ENCODE measurements around the gene COG2. TPM values are rescaled to one million over a fixed set of nuclear protein-coding genes. Genes with fewer than 3 reads are reported as not detected.

COG2 gene
- total RNA-seq, 4 donors from 2014 or later, result 16.6 to 27.3 (median 20.5) TPM

GRCh38 chr1:230618537-230618936 is 23.7 kb upstream of the COG2 start:
- Histone ChIP-seq H3K27me3 (no peaks in the 10 kb centered on the region), H3K27ac (no peak overlapping the region), H3K9me3 (no peaks in the 10 kb centered on the region), H3K4me3 (no peak overlapping the region), H3K4me1 (no peaks in the 10 kb centered on the region), H3K36me3 (no peaks in the 10 kb centered on the region)
- DNase-seq (ENCODE audit: low spot score in 2 of 2), result no peak
- WGBS, 2 donors, result 89 to 91% methylated on average over 2 of the region's 2 CpGs
- no peak for TF ChIP-seq EP300 (IDR thresholded peaks at IDR 0.05)
- TF ChIP-seq POLR2A (IDR thresholded peaks at IDR 0.05), result no peak
- no peak for TF ChIP-seq CTCF (IDR thresholded peaks at IDR 0.05)

DNA sequence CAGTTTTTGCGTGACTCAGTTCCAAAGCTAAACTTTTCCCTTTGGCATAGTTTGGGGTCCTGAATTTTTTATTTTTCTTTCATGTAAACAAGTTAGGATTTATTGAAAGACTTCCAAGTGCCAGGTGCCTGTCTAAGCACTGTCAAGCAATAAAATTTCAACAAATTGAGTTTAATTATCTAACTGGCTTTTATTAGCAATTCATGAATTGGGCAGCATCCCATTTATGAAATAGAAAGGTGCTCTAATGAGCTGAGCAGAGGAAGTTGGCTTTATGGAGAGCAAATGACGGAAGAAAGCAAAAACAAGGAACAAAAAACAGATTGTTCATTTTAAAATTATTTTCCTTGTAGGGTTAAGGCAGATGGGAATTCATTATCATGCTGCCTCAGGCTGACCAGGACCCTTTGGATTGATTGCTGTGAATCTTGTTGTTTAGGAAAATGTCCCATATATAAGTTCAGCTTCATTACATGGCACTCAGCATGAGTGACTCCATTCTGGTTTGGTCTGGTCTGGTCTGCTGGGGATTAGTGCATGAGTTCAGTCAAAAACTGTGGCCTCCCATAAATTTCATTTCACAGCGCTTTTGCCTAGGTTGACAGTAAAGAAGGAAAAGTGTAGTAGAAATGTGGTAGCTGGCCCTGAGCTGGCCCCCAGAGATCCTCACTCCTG is 21.5 kb upstream of the COG2 start:
- no peaks in the 10 kb centered on the region for H3K27me3 ChIP-seq
- no peak for TF ChIP-seq EP300 (IDR thresholded peaks at IDR 0.05)
- TF ChIP-seq POLR2A (IDR thresholded peaks at IDR 0.05), result no peak
- TF ChIP-seq CTCF (IDR thresholded peaks at IDR 0.05), result no peak
- H3K36me3 ChIP-seq, result no peaks in the 10 kb centered on the region
- no peaks in the 10 kb centered on the region for H3K4me1 ChIP-seq
- no peaks in the 10 kb centered on the region for H3K9me3 ChIP-seq
- no peak overlapping the region for H3K4me3 ChIP-seq
- WGBS, 2 donors, result 75 to 76% methylated on average over 3 of the region's 3 CpGs
- H3K27ac ChIP-seq, result no peak overlapping the region
- DNase-seq (ENCODE audit: low spot score in 2 of 2), result no peak

DNA sequence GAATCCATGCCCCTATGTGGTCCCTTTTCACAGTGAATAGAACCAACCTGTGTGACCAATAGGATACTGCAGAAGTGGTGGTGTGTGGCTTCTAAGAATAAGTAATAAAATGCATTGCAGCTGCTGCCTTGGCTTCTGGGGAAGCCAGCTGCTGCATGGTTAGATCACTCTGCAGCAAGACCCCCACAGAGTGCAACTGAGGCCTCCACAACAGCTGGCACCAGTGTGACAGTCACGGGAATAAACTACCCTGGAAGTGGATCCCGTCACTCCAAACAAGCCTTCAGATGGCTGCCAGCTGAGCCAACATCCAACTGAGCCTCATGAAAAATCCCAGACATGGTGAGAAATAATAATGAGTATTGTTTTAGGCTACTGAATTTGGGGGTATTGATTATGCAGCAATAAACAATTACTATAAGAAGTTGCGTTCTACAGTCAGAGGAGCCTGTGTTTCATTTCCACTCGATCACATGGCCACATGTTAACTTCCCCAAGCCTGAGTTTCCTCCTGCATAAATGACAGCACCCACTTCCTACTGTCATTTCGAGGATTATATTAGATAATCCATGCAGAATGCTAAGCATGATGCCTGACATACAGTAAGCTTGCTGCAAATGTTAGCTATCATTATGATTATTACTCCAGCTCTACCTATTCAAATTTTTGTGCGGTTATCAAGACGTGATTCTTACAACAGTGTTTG is 20.8 kb upstream of the COG2 start:
- no peak overlapping the region for H3K4me3 ChIP-seq
- DNase-seq (ENCODE audit: low spot score in 2 of 2), result no peak
- 75 to 80% methylated on average over 7 of the region's 7 CpGs for WGBS, 2 donors
- no peaks in the 10 kb centered on the region for H3K36me3 ChIP-seq
- H3K27ac ChIP-seq, result no peak overlapping the region
- no peak for TF ChIP-seq CTCF (IDR thresholded peaks at IDR 0.05)
- TF ChIP-seq POLR2A (IDR thresholded peaks at IDR 0.05), result no peak
- TF ChIP-seq EP300 (IDR thresholded peaks at IDR 0.05), result no peak
- no peaks in the 10 kb centered on the region for H3K27me3 ChIP-seq
- H3K4me1 ChIP-seq, result no peaks in the 10 kb centered on the region
- no peaks in the 10 kb centered on the region for H3K9me3 ChIP-seq

GRCh38 chr1:230622151-230622550 is 20.1 kb upstream of the COG2 start:
- no peaks in the 10 kb centered on the region for H3K27me3 ChIP-seq
- no peak overlapping the region for H3K27ac ChIP-seq
- WGBS, 2 donors, result 85 to 86% methylated on average over 4 of the region's 4 CpGs
- no peak overlapping the region for H3K4me3 ChIP-seq
- no peaks in the 10 kb centered on the region for H3K36me3 ChIP-seq
- TF ChIP-seq CTCF (IDR thresholded peaks at IDR 0.05) (no peak), EP300 (IDR thresholded peaks at IDR 0.05) (no peak), POLR2A (IDR thresholded peaks at IDR 0.05) (no peak)
- H3K4me1 ChIP-seq, result no peaks in the 10 kb centered on the region
- H3K9me3 ChIP-seq, result no peaks in the 10 kb centered on the region
- no peak for DNase-seq (ENCODE audit: low spot score in 2 of 2)

DNA sequence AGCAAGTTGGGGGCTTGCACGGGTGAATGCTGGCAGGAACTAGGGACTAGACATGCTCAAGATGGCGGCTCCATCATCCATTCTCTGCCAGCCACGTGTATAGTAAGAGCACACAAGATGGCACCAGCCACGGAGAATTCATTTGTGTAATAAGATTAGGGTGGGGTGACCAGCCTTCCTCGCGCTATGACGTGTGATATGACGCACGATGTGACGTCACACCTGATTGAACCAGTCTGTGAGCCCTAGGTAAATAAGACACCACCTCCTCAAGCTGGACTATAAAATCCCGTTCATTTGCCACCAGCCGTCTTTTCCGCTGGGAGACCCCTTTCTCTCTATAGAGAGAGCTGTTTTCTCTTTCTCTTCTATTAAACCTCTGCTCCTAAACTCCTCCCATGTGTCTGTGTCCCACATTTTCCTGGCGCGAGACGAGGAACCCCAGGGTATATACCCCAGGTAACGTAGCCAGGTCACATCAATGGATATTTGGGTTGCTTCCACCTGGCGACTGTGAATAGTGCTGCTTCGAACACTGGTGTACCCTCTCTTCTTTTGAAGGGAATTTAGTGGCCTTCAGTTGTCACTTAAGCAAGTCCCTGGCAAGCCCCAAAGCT is 18.1 kb upstream of the COG2 start:
- H3K4me1 ChIP-seq, result no peaks in the 10 kb centered on the region
- DNase-seq (ENCODE audit: low spot score in 2 of 2), result no peak
- 93 to 95% methylated on average over 19 of the region's 19 CpGs for WGBS, 2 donors
- H3K9me3 ChIP-seq, result no peaks in the 10 kb centered on the region
- H3K27me3 ChIP-seq, result no peaks in the 10 kb centered on the region
- H3K27ac ChIP-seq, result no peak overlapping the region
- H3K4me3 ChIP-seq, result no peak overlapping the region
- TF ChIP-seq CTCF (IDR thresholded peaks at IDR 0.05) (no peak), POLR2A (IDR thresholded peaks at IDR 0.05) (no peak), EP300 (IDR thresholded peaks at IDR 0.05) (no peak)
- H3K36me3 ChIP-seq, result no peaks in the 10 kb centered on the region

Measured in tibial nerve (tissue), 4 donors.